DMS114 treated with DMSO at 0.1 percent for 48 hours (cell line): ENCODE data around the gene PPP1R10.
"Not testable (repeated sequence)": the region's sequence is repeated elsewhere in the genome, so short reads cannot be mapped to it uniquely, and the experiment has no call there.

ENCODE experiments used
- DNase-seq: peaks from one replicate; lab custom pipeline; 2025; ENCODE audit not compliant: unreplicated experiment; lab: John Stamatoyannopoulos, UW

PPP1R10 gene

GRCh38 chr6:30616811-30617564 is at the start of gene PPP1R10:
TSS of gene PPP1R10 (minus strand) at chr6:30617243. CDS start at chr6:30609944, 7,299 bp downstream.
- peak; percentile 100 for DNase-seq

DNA sequence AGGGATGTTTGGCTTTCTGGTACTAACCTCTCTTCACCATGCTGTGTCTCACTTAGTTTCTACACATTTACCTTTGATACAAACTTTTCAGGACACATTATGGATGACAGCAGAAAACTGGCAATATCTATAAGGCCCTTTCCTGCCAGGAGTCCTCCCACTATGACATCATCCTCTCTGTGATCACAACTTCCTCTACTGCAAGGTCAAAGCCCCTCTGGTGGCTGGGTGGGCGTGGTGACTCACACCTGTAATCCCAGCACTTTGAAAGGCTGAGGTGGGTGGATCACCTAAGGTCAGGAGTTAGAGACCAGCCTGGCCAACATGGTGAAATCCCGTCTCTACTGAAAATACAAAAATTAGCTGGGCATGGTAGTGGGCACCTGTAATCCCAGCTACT is 49.3 kb upstream of the PPP1R10 start:
- not testable (repeated sequence) for DNase-seq

- DNase-seq, result no peak
These were observed 48.1 kb upstream of the PPP1R10 start for GRCh38 chr6:30664994-30665767.

GRCh38 chr6:30657922-30658321 is 40.9 kb upstream of the PPP1R10 start:
- DNase-seq, result not testable (repeated sequence)

GRCh38 chr6:30657454-30657853 is 40.4 kb upstream of the PPP1R10 start:
- DNase-seq, result no peak

- DNase-seq, result no peak
These were observed 39.5 kb upstream of the PPP1R10 start for GRCh38 chr6:30656513-30656912.

- no peak for DNase-seq
These were observed 38.7 kb upstream of the PPP1R10 start for GRCh38 chr6:30655743-30656094.

DNA sequence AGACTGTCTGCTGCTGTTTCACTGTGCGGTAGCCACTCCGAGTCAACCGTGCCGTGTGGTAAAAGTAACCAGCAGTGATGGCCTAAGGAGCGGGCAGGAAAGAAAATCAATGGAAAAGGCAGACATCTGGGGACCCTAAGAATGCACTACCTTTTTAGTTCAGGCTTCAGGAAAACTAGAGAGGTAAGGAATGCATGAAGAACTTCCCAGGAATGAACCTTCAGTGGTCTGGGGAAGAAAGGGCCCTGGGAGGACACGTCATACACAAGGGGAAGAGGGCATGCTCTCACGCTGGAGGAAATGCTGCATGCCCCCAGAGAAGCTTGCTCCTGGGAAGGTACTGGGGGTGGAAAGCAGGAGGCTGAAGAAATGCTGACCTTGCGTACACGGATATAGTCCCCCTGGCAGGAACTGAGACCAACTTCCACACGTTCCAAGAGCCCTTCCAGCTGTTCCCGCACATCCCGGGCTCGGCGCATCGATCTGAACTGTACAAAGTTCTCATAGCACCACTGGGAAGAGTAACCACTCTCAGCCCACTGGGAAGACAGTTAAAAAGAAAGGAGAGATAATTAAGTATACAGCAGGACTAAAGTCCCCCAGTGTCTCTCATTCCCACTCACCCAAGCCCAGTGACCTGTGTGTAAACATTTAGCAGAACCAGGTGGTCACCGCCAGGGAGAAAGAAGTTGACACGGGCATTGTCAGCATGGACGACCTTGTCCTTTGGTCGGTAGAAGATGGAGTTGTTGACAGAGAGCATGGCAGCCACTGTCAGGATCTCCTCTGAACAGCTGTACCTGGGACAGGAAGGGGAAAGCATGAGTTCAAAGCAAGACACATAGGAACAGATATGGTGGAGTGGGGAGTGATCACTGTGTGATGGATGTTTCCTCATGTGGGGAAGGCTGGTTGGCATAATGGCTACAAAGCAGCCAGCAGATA is 38.0 kb upstream of the PPP1R10 start:
- DNase-seq, result no peak

GRCh38 chr6:30651143-30651542 is 34.1 kb upstream of the PPP1R10 start:
- DNase-seq, result no peak

GRCh38 chr6:30647242-30648116 is 30.4 kb upstream of the PPP1R10 start:
- peak; percentile 28 for DNase-seq

- peak; percentile 88 for DNase-seq
These were observed 29.6 kb upstream of the PPP1R10 start, which contains the start of gene C6orf136 for GRCh38 chr6:30646450-30647241. TSS of gene C6orf136 (plus strand) at chr6:30647133. CDS start at chr6:30647232, 99 bp downstream.

DNA sequence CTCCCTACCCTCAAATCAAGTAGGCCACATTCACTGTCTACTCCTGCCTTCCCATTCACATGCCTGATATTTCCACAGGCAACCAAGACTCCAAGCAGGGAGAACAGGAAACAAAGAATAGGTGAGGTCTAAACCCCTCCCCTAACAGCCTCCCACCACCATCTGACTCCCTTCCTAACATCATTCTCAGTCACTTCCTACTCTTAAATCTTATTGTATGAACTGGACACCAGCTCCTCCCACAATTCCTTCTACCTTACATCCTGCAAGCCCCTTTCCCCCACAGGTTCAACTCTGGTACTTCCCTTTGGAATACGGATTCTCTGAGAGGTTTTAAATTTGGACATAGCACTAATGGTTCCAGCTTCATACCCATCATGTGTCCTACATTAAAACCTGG is 28.9 kb upstream of the PPP1R10 start:
- no peak for DNase-seq

DNA sequence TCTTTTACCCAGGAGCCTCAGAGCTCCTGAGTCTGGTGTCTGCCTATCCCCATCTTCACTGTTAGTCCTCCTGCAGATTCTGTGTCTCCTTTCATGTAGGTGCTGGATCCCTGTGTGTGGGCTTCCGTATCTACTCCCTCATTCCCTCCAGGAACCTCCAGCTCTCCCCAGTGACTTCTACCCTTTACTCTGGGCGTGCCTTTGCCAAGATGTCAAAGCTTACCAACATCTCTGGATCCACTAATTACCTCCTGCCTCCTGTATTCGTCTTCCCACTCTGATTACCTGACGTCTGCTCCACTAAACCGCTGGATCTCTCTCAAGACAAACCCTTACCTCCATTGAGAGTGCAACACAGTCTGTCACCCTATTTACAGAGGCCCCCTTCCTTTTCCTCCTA is 27.7 kb upstream of the PPP1R10 start:
- no peak for DNase-seq

DNA sequence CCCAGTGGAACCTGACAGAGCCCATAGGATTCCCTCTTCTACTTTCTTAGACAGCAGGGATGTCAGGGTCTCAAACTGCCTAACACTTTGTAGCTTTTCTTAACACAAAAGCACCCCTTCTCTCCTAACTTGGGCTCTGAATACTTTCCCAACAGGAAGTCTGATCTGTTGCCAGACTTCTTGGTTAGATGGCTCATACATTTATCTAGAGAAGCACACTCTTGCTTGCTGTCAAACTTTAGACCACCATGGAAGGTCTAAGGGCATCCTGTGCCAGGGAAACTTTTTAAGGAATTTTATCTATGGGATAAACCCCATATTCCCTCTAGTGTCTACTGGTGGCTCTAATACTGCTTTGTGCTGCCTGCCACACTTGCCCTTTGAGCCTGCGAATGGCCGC is 26.6 kb upstream of the PPP1R10 start:
- DNase-seq, result no peak

GRCh38 chr6:30641048-30641447 is 24.0 kb upstream of the PPP1R10 start:
- no peak for DNase-seq

DNA sequence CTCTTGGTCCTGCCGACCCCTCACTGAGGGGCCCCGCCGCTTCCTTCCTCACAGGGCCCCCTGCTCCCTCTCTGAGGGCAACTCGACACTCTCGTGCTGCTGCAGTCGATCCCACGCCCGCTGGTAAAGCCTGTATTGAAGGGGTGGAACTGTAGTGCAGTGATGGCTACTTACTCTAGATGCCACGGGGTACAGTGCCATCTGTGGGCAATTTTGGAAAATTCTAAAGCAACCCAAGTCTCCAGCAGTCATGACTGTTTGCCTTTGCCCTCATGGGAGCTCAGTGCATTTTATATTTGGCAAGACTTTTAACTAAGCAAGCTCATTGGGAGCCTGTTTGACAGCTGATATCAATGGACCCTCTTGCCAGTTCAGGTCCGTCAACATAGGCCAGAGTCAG is 23.4 kb upstream of the PPP1R10 start:
- DNase-seq, result no peak

DNA sequence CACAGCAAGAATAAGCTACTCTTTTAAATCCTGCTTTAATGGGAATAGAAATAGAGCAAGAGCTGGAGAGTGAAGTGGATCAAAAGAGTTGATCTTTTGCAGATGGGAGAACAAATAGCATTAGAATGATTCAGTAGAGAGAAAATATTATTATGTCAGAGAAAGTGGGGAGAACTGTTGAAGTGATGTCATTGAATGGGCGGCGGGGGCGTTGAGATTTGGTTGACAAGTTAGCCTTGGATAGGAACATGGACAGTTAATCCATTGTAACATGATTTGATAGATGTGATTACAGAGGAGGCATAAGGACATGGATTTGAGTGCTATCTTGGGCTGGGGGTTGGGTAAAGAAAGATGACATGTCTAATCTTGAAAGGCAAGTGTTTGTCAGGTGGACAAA is 18.8 kb upstream of the PPP1R10 start:
- no peak for DNase-seq

DNA sequence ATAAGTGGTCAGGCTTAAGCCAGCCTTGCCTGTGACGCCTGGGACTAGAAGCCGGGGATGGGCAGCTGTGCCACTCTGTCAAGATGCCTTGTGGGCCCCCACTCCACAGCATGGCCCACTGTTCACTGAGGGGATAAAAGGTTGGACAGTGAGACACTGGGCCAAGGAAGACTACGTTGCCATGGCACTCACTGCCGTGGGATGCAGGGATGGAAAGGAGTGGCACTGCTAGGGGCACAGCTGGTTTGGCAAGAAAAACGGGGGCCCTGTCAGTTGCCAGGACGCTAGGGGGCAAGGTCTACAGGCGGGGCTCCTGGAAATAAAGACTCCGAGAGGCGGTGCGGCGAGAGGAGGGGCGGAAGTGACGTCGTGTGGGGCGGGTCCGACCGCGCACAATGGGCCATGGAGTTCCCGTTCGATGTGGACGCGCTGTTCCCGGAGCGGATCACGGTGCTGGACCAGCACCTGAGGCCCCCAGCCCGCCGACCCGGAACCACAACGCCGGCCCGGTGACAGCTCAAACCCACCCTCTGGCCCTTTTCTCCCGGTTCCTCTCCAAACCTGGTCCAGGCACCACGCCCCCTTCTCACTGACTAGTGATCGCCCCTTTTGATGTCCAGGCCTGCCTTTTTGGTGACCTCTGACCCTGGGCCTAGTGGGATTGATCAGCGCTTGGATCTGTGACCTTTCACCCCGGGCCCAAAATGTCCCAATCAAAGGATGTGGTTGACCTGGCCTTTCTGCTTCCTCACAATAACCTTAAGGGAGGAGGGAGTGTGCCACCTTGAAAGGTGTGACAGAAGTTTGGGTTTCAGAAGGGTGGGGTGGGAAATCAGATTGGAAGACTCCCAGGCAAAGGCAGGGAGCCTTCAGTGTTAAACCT is 9.7 kb upstream of the PPP1R10 start, which contains the start of gene ATAT1:
TSS of gene ATAT1 (plus strand) at position 391 of the 883 bp plus-strand sequence.
- peak; percentile 90 for DNase-seq
